BJ (cell line): ENCODE measurements around the gene MFAP5. TPM values are rescaled to one million over a fixed set of nuclear protein-coding genes. Genes with fewer than 3 reads are reported as not detected.

Experiments
- CTCF ChIA-PET: fragments of 350-600 bp; formaldehyde crosslinking; extraction: SDS; loops from one replicate; lab custom pipeline; 2021; ENCODE audit warnings: antibody characterized with exemption, inconsistent platforms; lab: Yijun Ruan, JAX
- POLR2A ChIA-PET: fragments of 300-600 bp; sonication (Branson Sonifier 250); formaldehyde crosslinking; extraction: SDS; loops from one replicate; lab custom pipeline; 2021; ENCODE audit warnings: antibody characterized with exemption; lab: Charles Lee
- DNase-seq: peaks from one replicate; pipeline ENCODE4 v3.0.0-alpha.2; 2011; ENCODE audit warnings: low read depth
- H3K27me3 ChIP-seq: 2 replicates; pipeline ENCODE4 v1.6.0; 2011; ENCODE audit warnings: low read length; ENCODE audit not compliant: control insufficient read depth, insufficient read depth
- H3K36me3 ChIP-seq: 2 replicates; pipeline ENCODE4 v1.5.1; 2011; ENCODE audit warnings: low read length; ENCODE audit not compliant: control insufficient read depth, insufficient read depth
- H3K4me3 ChIP-seq: 2 replicates; pipeline ENCODE4 v1.5.1; 2011; ENCODE audit warnings: low read depth, mild to moderate bottlenecking, control low read depth, low read length
- CTCF ChIP-seq: IDR thresholded peaks from 2 replicates; pipeline ENCODE4 v1.5.1; 2011; ENCODE audit warnings: low read depth, mild to moderate bottlenecking, control low read depth, inconsistent platforms, low read length, moderate library complexity; ENCODE audit not compliant: insufficient read depth
- polyA plus RNA-seq: library from polyadenylated mRNA; depleted of rRNA; stranded (reverse); fragments of >200 nt; gene quantifications from 2 replicates; pipeline ENCODE4 v1.2.3, GENCODE V29; 2011

The MFAP5 gene
- polyA plus RNA-seq, 1 experiment = 172 TPM

GRCh38 chr12:8676651-8677050, 14.0 kb upstream of the MFAP5 start:
- Histone ChIP-seq H3K36me3 (no peaks in the 10 kb centered on the region), H3K4me3 (no peak overlapping the region), H3K27me3 (no peaks in the 10 kb centered on the region)
- DNase-seq = no peak
- CTCF ChIA-PET = interaction anchor here (0.5 to 3.9 kb wide), 7 partner anchors 20 to 1021 kb away, joined by 3 to 23 read pairs (median 8); no protein-coding TSS in a partner anchor
- TF ChIP-seq CTCF = no peak
- POLR2A ChIA-PET = interaction anchor here (0.6 kb wide), 1 partner anchor 69 kb away, joined by 3 read pairs; no protein-coding TSS in a partner anchor

GRCh38 chr12:8675591-8676036, 13.0 kb upstream of the MFAP5 start:
- no peak overlapping the region for H3K4me3 ChIP-seq
- no peak for DNase-seq
- no peak for TF ChIP-seq CTCF
- H3K36me3 ChIP-seq = no peaks in the 10 kb centered on the region
- H3K27me3 ChIP-seq = no peaks in the 10 kb centered on the region
- ChIA-PET CTCF (interaction anchor here (2.3 kb wide), 1 partner anchor 19 kb away, joined by 10 read pairs; no protein-coding TSS in a partner anchor), POLR2A (interaction anchor here (0.6 kb wide), 1 partner anchor 12 kb away, joined by 5 read pairs; no protein-coding TSS in a partner anchor)

- H3K36me3 ChIP-seq = no peaks in the 10 kb centered on the region
- POLR2A ChIA-PET = no interaction called here
- CTCF ChIA-PET = no interaction called here
- no peak for DNase-seq
- H3K27me3 ChIP-seq = no peaks in the 10 kb centered on the region
- H3K4me3 ChIP-seq = no peak overlapping the region
- no peak for TF ChIP-seq CTCF
These were observed 9.8 kb upstream of the MFAP5 start for GRCh38 chr12:8672381-8672780.

- ChIA-PET CTCF (interaction anchor here (1.5 kb wide), 1 partner anchor 191 kb away, joined by 3 read pairs; no protein-coding TSS in a partner anchor), POLR2A (no interaction called here)
- no peak overlapping the region for H3K4me3 ChIP-seq
- no peak for TF ChIP-seq CTCF
- no peaks in the 10 kb centered on the region for H3K36me3 ChIP-seq
- DNase-seq = no peak
- no peaks in the 10 kb centered on the region for H3K27me3 ChIP-seq
These were observed 5.8 kb upstream of the MFAP5 start for GRCh38 chr12:8668441-8668840.

- Histone ChIP-seq H3K36me3 (no peaks in the 10 kb centered on the region), H3K27me3 (no peaks in the 10 kb centered on the region), H3K4me3 (no peak overlapping the region)
- no peak for DNase-seq
- TF ChIP-seq CTCF = no peak
- ChIA-PET CTCF (no interaction called here), POLR2A (no interaction called here)
These were observed 4.6 kb upstream of the MFAP5 start for GRCh38 chr12:8667270-8667669.
